SH-SY5Y (cell line): ENCODE measurements around the gene PLA2G2F.

Experiments
- GATA2 ChIP-seq: IDR thresholded peaks from 2 replicates; pipeline ENCODE4 v1.6.1; 2011; ENCODE audit warnings: mild to moderate bottlenecking, low read depth, low read length
- GATA3 ChIP-seq: IDR thresholded peaks from 2 replicates; pipeline ENCODE4 v1.6.1; 2011; ENCODE audit warnings: low read depth, mild to moderate bottlenecking, low read length, moderate library complexity

- TF ChIP-seq GATA2 (no peak), GATA3 (no peak)
Measured at GRCh38 chr1:20141466-20141865, 2.3 kb downstream of the PLA2G2F start.
